ENCODE measurements around the gene PAH.
A peak's percentile ranks its signal among the peaks of the same experiment; 100 is the strongest.

The PAH gene

DNA sequence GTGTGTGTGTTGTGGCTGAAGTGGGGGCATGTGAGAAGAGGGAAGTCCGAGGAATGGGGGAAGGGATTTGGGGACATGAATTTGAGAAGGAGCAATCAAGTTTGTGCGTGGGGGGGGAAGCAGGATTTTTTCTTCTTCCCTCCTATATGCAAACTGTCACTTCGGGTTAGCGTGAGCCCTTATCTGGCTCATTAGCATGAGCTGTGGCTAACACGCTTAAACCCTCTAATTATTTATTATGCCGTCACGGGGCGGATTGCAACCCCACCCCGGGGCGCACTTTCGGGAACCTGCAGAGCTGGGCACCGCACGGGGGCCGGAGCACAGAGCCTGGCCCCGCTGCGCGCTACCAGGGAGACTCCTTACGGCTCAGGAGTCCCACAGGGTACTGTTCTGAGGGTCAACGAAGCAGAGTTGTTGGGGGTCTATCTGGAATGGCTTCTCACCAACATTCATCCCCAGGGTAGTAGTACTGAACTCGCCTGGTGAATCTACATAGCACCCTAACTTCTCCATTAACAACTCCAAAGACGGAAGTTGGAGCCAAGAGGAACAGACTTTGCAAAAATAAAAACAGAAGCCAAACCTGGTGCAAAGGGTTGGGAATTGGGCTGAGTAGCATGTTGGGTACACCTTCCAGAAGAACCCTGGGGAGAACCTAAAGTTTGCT lies 34.0 kb upstream of the PAH start:
- no peak for TF ChIP-seq EZH2phosphoT487 (IDR thresholded peaks at IDR 0.05; ENCODE audit: borderline replicate concordance)
- TF ChIP-seq, protein P1, sequence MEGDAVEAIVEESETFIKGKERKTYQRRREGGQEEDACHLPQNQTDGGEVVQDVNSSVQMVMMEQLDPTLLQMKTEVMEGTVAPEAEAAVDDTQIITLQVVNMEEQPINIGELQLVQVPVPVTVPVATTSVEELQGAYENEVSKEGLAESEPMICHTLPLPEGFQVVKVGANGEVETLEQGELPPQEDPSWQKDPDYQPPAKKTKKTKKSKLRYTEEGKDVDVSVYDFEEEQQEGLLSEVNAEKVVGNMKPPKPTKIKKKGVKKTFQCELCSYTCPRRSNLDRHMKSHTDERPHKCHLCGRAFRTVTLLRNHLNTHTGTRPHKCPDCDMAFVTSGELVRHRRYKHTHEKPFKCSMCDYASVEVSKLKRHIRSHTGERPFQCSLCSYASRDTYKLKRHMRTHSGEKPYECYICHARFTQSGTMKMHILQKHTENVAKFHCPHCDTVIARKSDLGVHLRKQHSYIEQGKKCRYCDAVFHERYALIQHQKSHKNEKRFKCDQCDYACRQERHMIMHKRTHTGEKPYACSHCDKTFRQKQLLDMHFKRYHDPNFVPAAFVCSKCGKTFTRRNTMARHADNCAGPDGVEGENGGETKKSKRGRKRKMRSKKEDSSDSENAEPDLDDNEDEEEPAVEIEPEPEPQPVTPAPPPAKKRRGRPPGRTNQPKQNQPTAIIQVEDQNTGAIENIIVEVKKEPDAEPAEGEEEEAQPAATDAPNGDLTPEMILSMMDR (conservative IDR thresholded peaks at IDR 0.05; ENCODE audit: low read length): no peak
- Histone ChIP-seq H3K9me3 (ENCODE audit: insufficient read depth, low read depth, low read length) (no peaks in the 10 kb centered on the region), H3K4me1 (ENCODE audit: insufficient read depth, low read length, poor library complexity, severe bottlenecking) (no peaks in the 10 kb centered on the region), H3K4me3 (ENCODE audit: low read length, poor library complexity, severe bottlenecking) (no peak overlapping the region), H3K9ac (ENCODE audit: low read depth, low read length, poor library complexity, severe bottlenecking) (no peak overlapping the region), H2AFZ (ENCODE audit: low read length) (no peak overlapping the region), H4K20me1 (ENCODE audit: insufficient read depth, low read length, poor library complexity, severe bottlenecking) (no peaks in the 10 kb centered on the region), H3K4me2 (ENCODE audit: low read depth, low read length, poor library complexity, severe bottlenecking) (no peak overlapping the region), H3K36me3 (ENCODE audit: insufficient read depth, low read length) (no peaks in the 10 kb centered on the region), H3K79me2 (ENCODE audit: insufficient read depth, low read length) (no peaks in the 10 kb centered on the region), H3K27me3 (ENCODE audit: insufficient read depth, low read length, poor library complexity, severe bottlenecking) (no peaks in the 10 kb centered on the region), H3F3A (ENCODE audit: low read depth) (no peaks in the 10 kb centered on the region), H3K9me2 (replicated peaks; ENCODE audit: low read depth, low read length) (no peaks in the 10 kb centered on the region)

DNA sequence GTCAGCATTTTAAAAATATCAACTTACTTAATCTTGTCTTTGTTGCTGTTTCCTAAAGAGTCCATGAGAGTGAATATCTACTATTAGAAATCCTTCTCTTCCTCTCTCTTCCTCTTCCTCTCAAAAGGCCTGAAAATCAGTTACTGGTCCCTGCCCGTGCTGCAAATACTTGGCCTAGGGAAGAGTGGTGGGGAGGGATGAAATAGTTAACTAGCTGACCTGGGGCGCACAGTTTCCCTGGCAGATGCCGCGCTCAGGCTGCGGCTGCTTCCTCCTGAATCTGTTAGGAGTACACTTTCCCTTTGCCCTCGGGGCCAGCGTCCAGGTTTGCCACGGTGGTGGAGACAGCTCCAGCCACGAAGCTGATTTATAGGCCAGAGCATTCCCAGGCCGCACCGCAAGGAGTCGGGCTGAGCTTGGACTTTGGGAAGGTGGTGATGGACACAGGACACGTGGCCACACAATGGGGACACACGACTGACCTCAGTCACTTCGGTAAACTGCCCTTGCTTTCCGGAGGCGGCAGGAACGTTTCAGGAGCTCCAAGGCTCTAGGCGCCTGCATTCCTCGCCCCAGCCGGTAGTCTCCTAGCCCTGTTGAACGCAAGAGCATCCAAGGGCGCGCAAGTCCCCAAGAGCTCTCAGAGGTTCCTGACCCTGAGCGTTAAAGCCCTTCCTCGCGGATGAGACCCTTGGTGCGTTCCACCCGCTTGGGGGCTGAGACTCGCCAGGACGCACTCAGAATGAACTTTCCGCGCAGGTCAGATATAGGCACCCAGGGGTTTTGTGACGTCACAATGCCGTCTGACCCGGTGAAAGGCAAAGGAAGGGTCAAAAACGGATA lies 33.3 kb upstream of the PAH start:
- no peak overlapping the region for H3K4me2 ChIP-seq (ENCODE audit: low read depth, low read length, poor library complexity, severe bottlenecking)
- H2AFZ ChIP-seq (ENCODE audit: low read length): no peak overlapping the region
- no peaks in the 10 kb centered on the region for H3K79me2 ChIP-seq (ENCODE audit: insufficient read depth, low read length)
- H3K36me3 ChIP-seq (ENCODE audit: insufficient read depth, low read length): no peaks in the 10 kb centered on the region
- H3K9ac ChIP-seq (ENCODE audit: low read depth, low read length, poor library complexity, severe bottlenecking): no peak overlapping the region
- no peaks in the 10 kb centered on the region for H3K4me1 ChIP-seq (ENCODE audit: insufficient read depth, low read length, poor library complexity, severe bottlenecking)
- no peaks in the 10 kb centered on the region for H4K20me1 ChIP-seq (ENCODE audit: insufficient read depth, low read length, poor library complexity, severe bottlenecking)
- no peak overlapping the region for H3K4me3 ChIP-seq (ENCODE audit: low read length, poor library complexity, severe bottlenecking)
- no peaks in the 10 kb centered on the region for H3K9me3 ChIP-seq (ENCODE audit: insufficient read depth, low read depth, low read length)
- no peaks in the 10 kb centered on the region for H3F3A ChIP-seq (ENCODE audit: low read depth)
- TF ChIP-seq EZH2phosphoT487 (IDR thresholded peaks at IDR 0.05; ENCODE audit: borderline replicate concordance): no peak
- TF ChIP-seq, protein P1 (conservative IDR thresholded peaks at IDR 0.05; ENCODE audit: low read length): no peak
- H3K27me3 ChIP-seq (ENCODE audit: insufficient read depth, low read length, poor library complexity, severe bottlenecking): no peaks in the 10 kb centered on the region
- no peaks in the 10 kb centered on the region for H3K9me2 ChIP-seq (replicated peaks; ENCODE audit: low read depth, low read length)

DNA sequence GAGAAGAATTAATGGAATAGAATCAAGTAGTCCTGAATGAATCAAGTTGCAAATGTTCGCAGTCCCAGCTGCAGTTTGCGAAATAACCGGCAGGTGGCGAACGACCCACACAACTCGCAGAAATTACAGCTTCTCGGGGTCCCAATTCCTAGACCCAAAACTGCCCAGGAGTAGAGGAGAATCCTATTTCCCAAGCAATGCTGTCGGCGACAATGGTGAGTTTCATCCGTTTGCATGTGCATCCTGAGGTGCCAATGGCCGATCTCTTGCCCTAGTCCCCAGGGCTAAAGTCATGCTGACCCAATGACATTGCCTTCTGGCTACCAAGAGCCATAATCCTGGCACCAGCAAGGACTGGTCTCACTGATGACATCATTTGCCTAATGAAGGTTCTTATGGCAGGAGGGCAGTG lies 31.9 kb upstream of the PAH start:
- H3F3A ChIP-seq (ENCODE audit: low read depth): no peaks in the 10 kb centered on the region
- H3K9me2 ChIP-seq (replicated peaks; ENCODE audit: low read depth, low read length): no peaks in the 10 kb centered on the region
- no peaks in the 10 kb centered on the region for H3K79me2 ChIP-seq (ENCODE audit: insufficient read depth, low read length)
- no peaks in the 10 kb centered on the region for H3K27me3 ChIP-seq (ENCODE audit: insufficient read depth, low read length, poor library complexity, severe bottlenecking)
- no peaks in the 10 kb centered on the region for H4K20me1 ChIP-seq (ENCODE audit: insufficient read depth, low read length, poor library complexity, severe bottlenecking)
- no peak overlapping the region for H3K4me2 ChIP-seq (ENCODE audit: low read depth, low read length, poor library complexity, severe bottlenecking)
- H3K4me1 ChIP-seq (ENCODE audit: insufficient read depth, low read length, poor library complexity, severe bottlenecking): no peaks in the 10 kb centered on the region
- TF ChIP-seq, protein P1 (conservative IDR thresholded peaks at IDR 0.05; ENCODE audit: low read length): peak; percentile 98
- TF ChIP-seq EZH2phosphoT487 (IDR thresholded peaks at IDR 0.05; ENCODE audit: borderline replicate concordance): no peak
- no peak overlapping the region for H3K4me3 ChIP-seq (ENCODE audit: low read length, poor library complexity, severe bottlenecking)
- H3K9ac ChIP-seq (ENCODE audit: low read depth, low read length, poor library complexity, severe bottlenecking): no peak overlapping the region
- no peak overlapping the region for H2AFZ ChIP-seq (ENCODE audit: low read length)
- H3K36me3 ChIP-seq (ENCODE audit: insufficient read depth, low read length): no peaks in the 10 kb centered on the region
- no peaks in the 10 kb centered on the region for H3K9me3 ChIP-seq (ENCODE audit: insufficient read depth, low read depth, low read length)

Data from Loucy (cell line).